PC-9 (cell line): Measurements from ENCODE around the gene KRTAP5-10. TPM values are rescaled to one million over a fixed set of nuclear protein-coding genes. Genes with fewer than 3 reads are reported as not detected.
"Not testable (repeated sequence)": the region's sequence is repeated elsewhere in the genome, so short reads cannot be mapped to it uniquely, and the experiment has no call there.

Experiments
- BruUV-seq: library from RNA; stranded (reverse); fragments of 400-500 nt; replicated peaks from 2 replicates; lab custom pipeline; 2021; lab: Mats Ljungman, UMichigan
- CTCF ChIA-PET: fragments of 300-600 bp; sonication (Branson Sonifier 250); formaldehyde crosslinking; loops from one replicate; lab custom pipeline; 2022; ENCODE audit warnings: antibody characterized with exemption; lab: Charles Lee
- POLR2A ChIA-PET: fragments of 300-600 bp; sonication (Branson Sonifier 250); formaldehyde crosslinking; loops from one replicate; lab custom pipeline; 2022; ENCODE audit warnings: antibody characterized with exemption; ENCODE audit not compliant: unreplicated experiment; lab: Charles Lee
- DNase-seq, 2 experiments: peaks; one replicate each; pipeline versions ENCODE4 v3.0.0 to v3.0.0-alpha.2; 2015 to 2022; ENCODE audit warnings: mixed read lengths in 1 of 2
- H2AFZ ChIP-seq: fragments of 200-600 bp; sonication (generic); 2 replicates; pipeline ENCODE4 v1.8.1; 2017; ENCODE audit warnings: antibody characterized with exemption
- H3F3A ChIP-seq: fragments of 200-600 bp; sonication (generic); 2 replicates; pipeline ENCODE4 v1.8.1; 2017; ENCODE audit warnings: antibody characterized with exemption, mild to moderate bottlenecking, low read depth; ENCODE audit not compliant: insufficient read depth
- H3K27ac ChIP-seq: fragments of 200-600 bp; sonication (generic); 2 replicates; pipeline ENCODE4 v1.6.1; 2016; ENCODE audit warnings: mixed run types
- H3K27me3 ChIP-seq: fragments of 200-600 bp; sonication (generic); 2 replicates; pipeline ENCODE4 v1.6.1; 2016; ENCODE audit warnings: low read depth, mixed run types; ENCODE audit not compliant: insufficient read depth
- H3K36me3 ChIP-seq: fragments of 200-600 bp; sonication (generic); 2 replicates; pipeline ENCODE4 v1.6.1; 2016; ENCODE audit warnings: low read depth, mixed run types
- H3K4me1 ChIP-seq: fragments of 200-600 bp; sonication (generic); replicated peaks from 2 replicates; pipeline ENCODE4 v1.6.1; 2016; ENCODE audit warnings: mixed run types; ENCODE audit not compliant: insufficient read depth
- H3K4me2 ChIP-seq: fragments of 200-600 bp; sonication (generic); 2 replicates; pipeline ENCODE4 v1.6.1; 2017; ENCODE audit warnings: mixed run types
- H3K4me3 ChIP-seq: fragments of 200-600 bp; sonication (generic); 2 replicates; pipeline ENCODE4 v1.6.1; 2016; ENCODE audit warnings: mixed run types
- H3K79me2 ChIP-seq: fragments of 200-600 bp; sonication (generic); 2 replicates; pipeline ENCODE4 v1.6.1; 2017; ENCODE audit warnings: low read depth, mixed run types
- H3K9me2 ChIP-seq: fragments of 200-600 bp; sonication (generic); 2 replicates; pipeline ENCODE4 v1.8.1; 2017; ENCODE audit warnings: mild to moderate bottlenecking; ENCODE audit not compliant: insufficient read depth
- H3K9me3 ChIP-seq: fragments of 200-600 bp; sonication (generic); 2 replicates; pipeline ENCODE4 v1.8.1; 2016; ENCODE audit warnings: low read depth; ENCODE audit not compliant: insufficient read depth
- H4K20me1 ChIP-seq: fragments of 200-600 bp; sonication (generic); 2 replicates; pipeline ENCODE4 v1.8.1; 2017; ENCODE audit not compliant: insufficient read depth
- CTCF ChIP-seq: fragments of 200-600 bp; sonication (generic); conservative IDR thresholded peaks from 2 replicates; pipeline ENCODE4 v1.6.1; 2017; ENCODE audit warnings: mixed run types, antibody characterized with exemption, mild to moderate bottlenecking, moderate library complexity
- EZH2 ChIP-seq: fragments of 200-600 bp; sonication (generic); IDR thresholded peaks from 2 replicates; pipeline ENCODE4 v1.8.0; 2017; ENCODE audit warnings: antibody characterized with exemption, low read depth
- intact Hi-C: fragments of 100-400 bp; cut with micrococcal nuclease; formaldehyde crosslinking; loops from one replicate; pipeline ENCODE4 v1.10.0; 2022; ENCODE audit not compliant: unreplicated experiment
- total RNA-seq: library from RNA; stranded (reverse); gene quantifications from 2 replicates; pipeline ENCODE4 v1.2.3, GENCODE V29; 2021

The KRTAP5-10 gene
- total RNA-seq, 1 experiment from 2014 or later: not detected

DNA sequence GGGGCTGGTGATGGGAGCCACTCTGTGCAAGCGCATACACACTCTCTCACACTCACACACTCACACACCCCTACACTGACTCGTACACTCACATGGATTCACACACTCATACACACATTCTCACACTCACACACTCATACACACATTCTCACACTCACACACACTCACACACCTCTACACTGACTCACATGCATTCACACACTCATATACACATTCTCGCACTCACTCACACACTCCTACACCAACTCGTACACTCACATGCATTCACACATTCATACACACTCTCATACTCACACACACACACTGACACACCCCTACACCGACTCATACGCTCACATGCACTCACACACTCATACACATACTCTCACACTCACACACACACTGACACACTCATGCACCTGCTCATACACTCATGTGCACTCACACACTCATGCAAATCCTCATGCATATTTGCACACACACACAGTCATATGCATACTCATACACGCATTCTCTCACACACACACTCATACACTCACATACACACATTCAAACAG lies 12.2 kb downstream of the KRTAP5-10 start:
- POLR2A ChIA-PET: no interaction called here
- H3K79me2 ChIP-seq: no peaks in the 10 kb centered on the region
- no peak overlapping the region for H3K27ac ChIP-seq
- H3F3A ChIP-seq: peaks cover 3% of the 10 kb centered on the region; the same call in 1 of the 2 replicates
- no peaks in the 10 kb centered on the region for H4K20me1 ChIP-seq
- TF ChIP-seq CTCF (no peak), EZH2 (no peak)
- H3K4me1 ChIP-seq: peaks cover 13% of the 10 kb centered on the region
- H2AFZ ChIP-seq: no peak overlapping the region
- no peak overlapping the region for H3K4me3 ChIP-seq
- H3K4me2 ChIP-seq: no peak overlapping the region
- peaks cover 44% of the 10 kb centered on the region for H3K27me3 ChIP-seq
- no peak for DNase-seq
- CTCF ChIA-PET: no interaction called here
- no peaks in the 10 kb centered on the region for H3K36me3 ChIP-seq
- intact Hi-C loops: no loop called here
- no TSS peak for BruUV-seq
- H3K9me3 ChIP-seq: no peaks in the 10 kb centered on the region
- H3K9me2 ChIP-seq: no peaks in the 10 kb centered on the region

- H3K9me3 ChIP-seq, H3K36me3 ChIP-seq, BruUV-seq, H4K20me1 ChIP-seq, H3K79me2 ChIP-seq, H2AFZ ChIP-seq, H3K9me2 ChIP-seq, H3K4me2 ChIP-seq, H3F3A ChIP-seq, H3K4me3 ChIP-seq, DNase-seq, POLR2A ChIA-PET, intact Hi-C loops, H3K27ac ChIP-seq: not testable (repeated sequence)
- peaks cover 35% of the 10 kb centered on the region for H3K27me3 ChIP-seq
- CTCF ChIA-PET: interaction anchor here (0.5 to 1.3 kb wide), 5 partner anchors 8 to 130 kb away, joined by 3 to 8 read pairs (median 3); no protein-coding TSS in a partner anchor
- H3K4me1 ChIP-seq: peaks cover 13% of the 10 kb centered on the region
These were observed 14.2 kb downstream of the KRTAP5-10 start for GRCh38 chr11:71579513-71579912.

GRCh38 chr11:71580057-71581003 lies 15.0 kb downstream of the KRTAP5-10 start:
- H3K9me2 ChIP-seq: no peaks in the 10 kb centered on the region
- H3K9me3 ChIP-seq: no peaks in the 10 kb centered on the region
- peak; percentile 94 for TF ChIP-seq CTCF
- TF ChIP-seq EZH2: no peak
- intact Hi-C loops: loop anchor here (10.0 kb wide), 1 partner anchor 126 kb away; the partner anchor contains the start of gene NADSYN1
- peak overlapping the region; percentile 32 for H3K4me2 ChIP-seq
- no peaks in the 10 kb centered on the region for H3K36me3 ChIP-seq
- peaks cover 27% of the 10 kb centered on the region for H3K27me3 ChIP-seq
- H3K27ac ChIP-seq: no peak overlapping the region
- CTCF ChIA-PET: interaction anchor here (0.5 to 1.3 kb wide), 7 partner anchors 9 to 206 kb away, joined by 3 to 8 read pairs (median 3); no protein-coding TSS in a partner anchor
- peaks cover 8% of the 10 kb centered on the region for H3F3A ChIP-seq
- no peak overlapping the region for H3K4me3 ChIP-seq
- peaks cover 13% of the 10 kb centered on the region for H3K4me1 ChIP-seq
- no TSS peak for BruUV-seq
- POLR2A ChIA-PET: no interaction called here
- no peaks in the 10 kb centered on the region for H3K79me2 ChIP-seq
- DNase-seq: peak; percentile 63 to 64
- 0 out of 2 replicates have a peak overlapping the region, but pooled peaks have one; percentile 15 for H2AFZ ChIP-seq
- H4K20me1 ChIP-seq: no peaks in the 10 kb centered on the region
